Stimulated activated CD8-positive, alpha-beta memory T cell treated with anti-CD3 and anti-CD28 coated beads, Interleukin-2, amount 100 ng/mL, for 48 hours (primary cell): ENCODE measurements around the gene ACTN4.
"Not testable (repeated sequence)": the region's sequence is repeated elsewhere in the genome, so short reads cannot be mapped to it uniquely, and the experiment has no call there.

ENCODE experiments used
- DNase-seq, 2 donors: peaks; one replicate each; pipeline ENCODE4 v3.0.0-alpha.2; 2020; ENCODE audit warnings: low read depth in 2 of 2

ACTN4 gene

DNA sequence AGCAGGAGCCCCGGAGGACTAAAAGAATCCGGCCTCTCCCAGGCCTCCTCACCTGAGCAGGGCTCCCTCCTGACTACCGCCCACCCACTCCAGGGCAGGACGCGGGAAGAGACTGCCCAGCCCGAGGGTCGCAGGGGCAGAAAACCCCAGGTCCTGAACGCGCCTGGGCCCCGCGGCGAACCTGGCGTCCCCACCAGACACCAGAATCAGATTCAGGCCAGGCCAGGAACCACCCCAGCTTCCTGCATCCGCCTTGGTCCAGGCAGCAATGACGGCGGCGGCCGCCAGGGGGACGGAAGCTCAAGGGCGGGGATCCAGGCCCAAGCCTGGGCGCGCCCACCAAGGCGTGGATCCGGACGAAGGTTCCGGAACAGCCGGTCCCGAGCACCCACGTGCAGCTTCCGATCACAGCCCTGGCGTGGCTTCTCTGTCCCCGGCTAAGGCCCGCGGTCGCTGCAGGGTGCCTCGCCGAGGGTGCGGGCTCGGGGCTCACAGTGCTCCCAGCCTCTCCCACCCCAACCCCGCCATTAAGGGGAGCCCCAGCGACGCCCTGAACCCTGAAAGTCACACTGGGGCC, 122.3 kb downstream of the ACTN4 start:
- peak; percentile 83 to 87 for DNase-seq

DNA sequence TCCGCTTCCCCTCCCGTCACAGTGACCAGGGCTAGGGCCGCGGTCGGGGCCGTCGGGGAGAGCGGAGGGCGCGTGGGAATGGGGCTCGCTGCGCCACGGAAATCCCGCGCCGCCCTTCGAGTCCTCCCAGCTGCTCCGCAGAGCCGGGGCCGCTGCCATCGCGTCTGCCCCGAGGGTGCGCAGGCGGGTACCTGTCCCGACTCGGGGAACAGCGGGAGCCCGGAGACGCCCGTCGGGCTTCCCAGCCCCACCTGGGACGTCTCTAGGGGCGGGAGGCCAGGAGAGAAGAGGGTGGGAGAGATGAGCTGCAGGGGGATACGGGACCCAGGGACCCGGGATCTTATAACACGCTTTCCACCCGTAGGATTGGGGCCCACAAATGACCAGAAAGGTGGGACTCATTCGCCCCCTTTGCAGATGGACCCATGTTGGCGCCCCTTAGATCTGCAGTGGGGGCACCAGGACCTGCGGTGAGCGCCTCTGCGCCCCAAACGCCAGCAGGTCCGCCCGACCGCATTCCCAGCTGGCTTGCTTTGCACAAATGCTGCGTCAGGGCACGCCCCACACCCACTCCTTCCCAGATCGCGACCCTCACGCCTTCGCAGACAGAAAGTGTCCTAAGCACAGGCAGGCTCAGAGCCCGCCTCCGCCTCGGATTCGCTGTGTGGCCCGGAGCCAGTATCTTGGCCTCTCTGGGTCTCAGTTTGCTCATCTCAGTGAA, 122.9 kb downstream of the ACTN4 start:
- not testable (repeated sequence) for DNase-seq

DNA sequence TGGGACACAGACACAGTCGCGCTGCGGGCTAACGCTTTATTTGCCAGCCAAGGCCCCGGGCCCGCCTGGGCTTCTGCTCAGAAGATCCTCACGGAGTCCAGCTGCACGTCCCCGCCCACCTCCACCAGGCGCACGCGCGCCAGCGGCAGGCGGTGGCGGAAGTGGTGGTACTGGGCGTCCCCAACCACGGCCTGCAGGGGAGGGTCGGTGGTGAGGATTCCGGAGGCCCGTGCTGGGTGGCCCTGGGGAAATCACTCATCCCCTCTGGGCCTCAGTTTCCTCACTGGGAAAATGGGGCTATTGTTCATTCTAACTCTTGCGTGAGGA, 123.5 kb downstream of the ACTN4 start:
- DNase-seq = not testable (repeated sequence)

DNA sequence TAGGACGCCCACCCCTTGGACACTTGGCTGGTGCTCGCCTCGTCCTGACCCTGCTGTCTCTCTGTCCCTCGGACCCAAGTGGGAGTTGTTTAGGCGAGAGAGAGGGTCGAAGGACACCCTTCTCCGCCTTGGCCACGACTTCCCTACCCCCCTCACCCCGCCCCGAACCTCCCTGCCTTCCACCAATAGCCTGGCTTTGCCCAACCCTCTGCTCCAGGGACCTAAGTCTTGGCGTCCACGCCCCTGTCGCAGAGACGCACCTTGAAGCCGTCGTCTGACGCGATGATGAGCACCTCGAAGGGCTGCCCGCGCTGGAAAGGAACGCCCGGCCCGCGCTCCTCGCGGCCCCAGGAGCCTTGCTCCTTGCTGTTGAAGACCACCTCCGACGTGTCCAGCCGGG, 124.1 kb downstream of the ACTN4 start:
- not testable (repeated sequence) for DNase-seq

DNA sequence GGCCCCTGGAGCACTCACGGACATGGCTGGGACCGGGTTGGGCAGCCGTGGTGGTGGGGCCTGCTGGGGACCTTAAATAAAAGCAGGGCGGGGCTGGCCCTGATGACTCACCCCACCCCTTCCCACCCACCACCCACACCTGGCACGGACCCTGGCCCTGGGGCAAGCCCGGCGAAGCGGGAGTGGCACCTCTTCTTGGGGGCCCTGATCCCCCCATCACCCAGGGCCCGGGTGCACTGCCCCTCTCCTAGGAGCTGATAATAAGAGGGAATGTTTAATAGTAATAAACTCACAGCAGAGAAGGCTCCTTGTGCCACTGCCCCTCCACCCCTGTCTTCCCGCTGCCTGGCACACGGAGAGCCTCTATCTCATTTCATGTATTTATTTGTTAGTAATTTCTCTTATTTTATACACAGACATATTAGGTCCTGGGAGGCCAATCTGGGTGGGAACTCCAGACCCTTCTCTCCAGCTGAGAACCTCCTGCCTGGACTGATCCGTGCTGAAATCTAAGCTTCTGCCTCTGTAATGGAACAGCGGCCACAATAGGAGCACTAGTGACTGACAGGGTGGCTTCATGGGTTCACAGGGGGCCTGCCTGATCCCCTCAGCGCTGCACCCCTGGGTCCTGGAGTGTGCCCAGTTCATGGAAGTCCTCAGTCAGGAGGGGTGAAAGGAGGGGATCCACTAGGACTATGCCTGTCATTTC, 126.2 kb downstream of the ACTN4 start, which contains the start of gene LGALS7:
TSS of gene LGALS7 (minus strand) at position 49 of the 709 bp plus-strand sequence. CDS start at position 24, 25 bp downstream.
- DNase-seq = no peak

DNA sequence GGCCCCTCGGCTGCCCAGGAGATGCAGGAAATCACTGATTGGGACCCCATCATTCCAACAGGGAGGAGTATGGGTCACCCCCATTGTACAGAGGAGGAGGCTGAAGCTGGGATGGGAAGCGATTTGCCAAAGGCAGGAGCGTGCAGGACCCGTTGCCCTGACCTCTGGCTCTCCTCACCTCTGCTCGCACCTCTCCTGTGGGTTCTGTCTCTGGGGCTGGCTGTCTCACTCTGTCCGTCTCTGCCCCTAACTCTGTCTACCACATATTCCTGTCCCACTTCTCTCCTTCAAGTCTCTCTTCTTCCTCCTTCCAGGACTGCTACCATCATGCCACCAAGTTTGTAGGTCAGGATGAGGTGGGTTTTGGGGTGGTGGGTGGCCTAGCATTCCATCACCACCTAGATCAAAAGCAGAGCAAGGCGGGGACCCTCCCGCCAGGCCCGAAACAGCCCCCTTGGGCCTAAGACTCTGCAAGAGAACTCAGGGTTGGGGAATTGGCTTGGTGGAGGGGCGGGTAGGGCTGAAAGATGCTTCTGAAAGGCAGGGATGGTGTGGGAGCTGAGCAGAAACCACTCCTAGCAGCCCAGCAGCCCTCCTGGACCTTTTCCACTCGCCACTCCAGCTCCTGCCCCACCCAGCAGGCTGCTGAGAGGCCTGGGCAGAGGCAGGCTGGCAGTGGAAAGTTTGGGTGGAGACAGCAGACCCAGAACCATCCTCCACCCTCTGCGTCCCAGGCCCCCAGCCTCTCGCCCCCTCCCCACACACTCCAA, 126.9 kb downstream of the ACTN4 start:
- DNase-seq = no peak

DNA sequence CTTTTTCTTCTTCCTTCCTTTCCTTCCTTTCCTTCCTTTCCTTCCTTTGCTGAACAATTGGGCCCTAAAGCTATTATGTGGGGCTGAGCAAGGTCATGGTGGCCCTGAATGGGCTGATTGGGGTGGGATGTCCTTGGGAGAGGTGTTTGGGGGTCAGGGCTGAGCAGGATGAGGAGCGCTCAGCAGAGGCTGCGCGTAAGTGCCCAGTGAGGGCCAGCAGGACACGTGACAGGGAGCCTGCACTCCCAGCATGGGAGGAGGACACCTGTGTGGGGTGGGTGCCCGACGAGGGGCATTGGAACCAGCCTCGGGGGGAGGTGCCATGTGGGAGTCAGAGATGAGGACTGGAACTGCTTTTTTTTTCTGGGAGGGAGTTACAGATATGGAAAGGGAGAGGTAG, 131.3 kb downstream of the ACTN4 start:
- no peak for DNase-seq

DNA sequence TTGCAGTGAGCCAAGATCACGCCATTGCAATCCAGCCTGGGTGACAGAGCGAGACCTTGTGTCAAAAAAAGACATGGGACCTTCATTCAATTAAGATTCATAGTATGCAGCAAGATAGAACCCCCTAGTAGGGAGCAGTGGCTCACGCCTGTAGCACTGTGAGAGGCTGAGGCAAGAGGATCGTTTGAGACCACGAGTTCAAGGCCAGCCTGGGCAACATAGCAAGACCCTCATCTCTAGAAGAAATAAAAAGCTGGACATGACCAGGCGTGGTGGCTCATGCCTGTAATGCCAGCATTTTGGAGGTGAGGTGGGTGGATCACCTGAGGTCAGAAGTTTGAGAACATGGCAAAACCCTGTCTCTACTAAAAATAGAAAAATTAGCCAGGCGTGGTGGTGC, 133.0 kb downstream of the ACTN4 start:
- DNase-seq = no peak

DNA sequence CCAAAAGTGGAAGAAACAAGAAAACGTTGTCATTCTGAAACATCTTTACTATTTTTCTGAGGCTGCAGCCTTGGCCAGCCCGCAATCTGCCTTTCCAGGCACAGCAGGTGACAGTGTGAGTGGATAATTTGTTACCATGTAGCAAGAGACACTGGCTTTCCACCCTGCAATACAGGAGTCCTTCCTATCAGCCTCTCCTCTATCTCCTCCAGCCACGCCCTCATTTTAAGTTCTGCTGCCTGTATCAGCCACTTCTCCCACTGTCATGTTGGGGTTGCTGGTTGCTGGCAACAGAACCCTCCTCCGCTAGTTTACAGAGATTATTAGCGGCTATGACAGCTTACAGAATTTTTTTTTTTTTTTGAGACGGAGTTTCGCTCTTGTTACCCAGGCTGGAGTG, 133.6 kb downstream of the ACTN4 start:
- DNase-seq = no peak
